Natural killer cell (primary cell): ENCODE measurements around the gene KIF3A. TPM values are rescaled to one million over a fixed set of nuclear protein-coding genes. Genes with fewer than 3 reads are reported as not detected.

Source experiments
- ATAC-seq, 3 donors: fragments of 150-1000 bp in 2 of 3; fragments of 200-7000 bp in 1 of 3; cut with Tn5 transposase; 1 replicate in 1 of 3; 2 replicates in 2 of 3; pipeline ENCODE4 v1.10.0; 2021; ENCODE audit warnings: mild to moderate bottlenecking in 2 of 3, moderate library complexity in 2 of 3
- DNase-seq, 2 donors: peaks; one replicate each; pipeline versions ENCODE4 v3.0.0 to v3.0.0-alpha.2; 2013 to 2021; ENCODE audit warnings: mixed read lengths in 1 of 2
- H3K27ac ChIP-seq: one replicate; pipeline ENCODE4 v1.5.1; 2013; ENCODE audit warnings: mild to moderate bottlenecking, low read length
- H3K27me3 ChIP-seq: one replicate; pipeline ENCODE4 v1.6.1; 2013; ENCODE audit warnings: low read length; ENCODE audit not compliant: control insufficient read depth, insufficient read depth
- H3K36me3 ChIP-seq: one replicate; pipeline ENCODE4 v1.6.1; 2013; ENCODE audit warnings: low read length; ENCODE audit not compliant: control insufficient read depth, insufficient read depth
- H3K4me1 ChIP-seq: one replicate; pipeline ENCODE4 v1.6.1; 2013; ENCODE audit warnings: low read length; ENCODE audit not compliant: control insufficient read depth, insufficient read depth
- H3K4me3 ChIP-seq: one replicate; pipeline ENCODE4 v1.5.1; 2013; ENCODE audit warnings: low read length
- H3K9me3 ChIP-seq: one replicate; pipeline ENCODE4 v1.6.1; 2013; ENCODE audit warnings: low read length; ENCODE audit not compliant: control insufficient read depth, insufficient read depth
- H3K27ac Mint-ChIP-seq, 2 donors: one replicate each; pipeline ENCODE4 v1.8.0; 2022; ENCODE audit warnings: mild to moderate bottlenecking in 2 of 2, mixed read lengths in 2 of 2, moderate library complexity in 1 of 2
- H3K27me3 Mint-ChIP-seq, 2 donors: one replicate each; pipeline ENCODE4 v1.8.0; 2022; ENCODE audit warnings: low read depth in 2 of 2, mixed read lengths in 2 of 2
- H3K36me3 Mint-ChIP-seq: one replicate; pipeline ENCODE4 v1.8.0; 2022; ENCODE audit warnings: mixed read lengths
- H3K4me1 Mint-ChIP-seq, 2 donors: one replicate each; pipeline ENCODE4 v1.8.0; 2022; ENCODE audit warnings: mixed read lengths in 2 of 2
- H3K4me3 Mint-ChIP-seq: one replicate; pipeline ENCODE4 v1.8.0; 2022; ENCODE audit warnings: mild to moderate bottlenecking, moderate library complexity, mixed read lengths
- H3K9me3 Mint-ChIP-seq, 2 donors: one replicate each; pipeline ENCODE4 v1.8.0; 2022; ENCODE audit warnings: mixed read lengths in 2 of 2
- WGBS: methylation state at CpG from one replicate; pipeline ENCODE4 v1.1.7; 2013; ENCODE audit warnings: missing lambda C conversion rate; ENCODE audit not compliant: insufficient coverage; 5-methylcytosine and 5-hydroxymethylcytosine counted together
- intact Hi-C: fragments of 100-400 bp; cut with micrococcal nuclease; formaldehyde crosslinking; loops from one replicate; pipeline ENCODE4 v1.14.2; 2022
- total RNA-seq, 4 donors: library from RNA; stranded (reverse); fragments of 120-200 nt in 1 of 4; gene quantifications; one replicate each; pipeline versions ENCODE4 v1.2.3 to v1.2.4, GENCODE V29; 2013 to 2022
- TF ChIP-seq, protein P1 (sequence below): fragments of 200-600 bp; IDR thresholded peaks from one replicate; pipeline ENCODE4 v1.8.0; 2022; ENCODE audit warnings: antibody characterized with exemption

KIF3A gene
- total RNA-seq, 3 donors from 2014 or later (not counting 1 experiment from before 2014, with no cell fraction given) = 13.6 to 19.2 (median 18.6) TPM

DNA sequence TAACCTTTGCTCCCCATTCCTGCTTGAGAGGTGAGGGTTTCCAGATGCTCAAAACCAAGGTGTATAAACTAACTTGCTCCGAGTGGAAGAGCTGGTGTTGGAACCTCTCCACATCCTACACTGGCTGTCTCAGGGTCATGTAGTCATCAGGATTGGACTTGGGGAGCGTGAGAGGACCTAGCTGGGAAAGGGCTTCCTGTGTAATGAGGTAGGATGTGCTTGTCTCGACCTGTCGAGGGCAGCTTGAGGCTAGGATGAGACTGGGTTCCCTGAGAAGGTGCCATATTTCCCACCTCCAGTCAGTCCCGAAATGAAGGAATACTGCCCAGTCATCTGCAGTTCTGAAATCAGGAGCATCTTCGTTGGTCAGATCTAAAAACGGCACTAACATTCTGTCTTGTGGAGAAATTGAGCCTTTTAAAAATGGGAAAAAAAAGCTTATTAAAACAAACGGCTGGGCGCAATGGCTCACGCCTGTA is 11.2 kb upstream of the KIF3A start:
- Mint-ChIP-seq H3K9me3 (no peaks in the 10 kb centered on the region), H3K27me3 (peaks cover 24 to 25% of the 10 kb centered on the region in 2 donors), H3K27ac (no peak overlapping the region), H3K4me3 (peak overlapping the region; percentile 37), H3K4me1 (no peaks in the 10 kb centered on the region), H3K36me3 (no peaks in the 10 kb centered on the region)
- TF ChIP-seq, protein P1, sequence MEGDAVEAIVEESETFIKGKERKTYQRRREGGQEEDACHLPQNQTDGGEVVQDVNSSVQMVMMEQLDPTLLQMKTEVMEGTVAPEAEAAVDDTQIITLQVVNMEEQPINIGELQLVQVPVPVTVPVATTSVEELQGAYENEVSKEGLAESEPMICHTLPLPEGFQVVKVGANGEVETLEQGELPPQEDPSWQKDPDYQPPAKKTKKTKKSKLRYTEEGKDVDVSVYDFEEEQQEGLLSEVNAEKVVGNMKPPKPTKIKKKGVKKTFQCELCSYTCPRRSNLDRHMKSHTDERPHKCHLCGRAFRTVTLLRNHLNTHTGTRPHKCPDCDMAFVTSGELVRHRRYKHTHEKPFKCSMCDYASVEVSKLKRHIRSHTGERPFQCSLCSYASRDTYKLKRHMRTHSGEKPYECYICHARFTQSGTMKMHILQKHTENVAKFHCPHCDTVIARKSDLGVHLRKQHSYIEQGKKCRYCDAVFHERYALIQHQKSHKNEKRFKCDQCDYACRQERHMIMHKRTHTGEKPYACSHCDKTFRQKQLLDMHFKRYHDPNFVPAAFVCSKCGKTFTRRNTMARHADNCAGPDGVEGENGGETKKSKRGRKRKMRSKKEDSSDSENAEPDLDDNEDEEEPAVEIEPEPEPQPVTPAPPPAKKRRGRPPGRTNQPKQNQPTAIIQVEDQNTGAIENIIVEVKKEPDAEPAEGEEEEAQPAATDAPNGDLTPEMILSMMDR = no peak
- Histone ChIP-seq H3K36me3 (no peaks in the 10 kb centered on the region), H3K4me1 (peaks cover 9% of the 10 kb centered on the region), H3K27ac (no peak overlapping the region), H3K27me3 (peaks cover 16% of the 10 kb centered on the region), H3K4me3 (no peak overlapping the region), H3K9me3 (no peaks in the 10 kb centered on the region)
- DNase-seq = no peak
- intact Hi-C loops = no loop called here
- 94% methylated on average over 10 of the region's 10 CpGs for WGBS
- ATAC-seq = no peak

- no peak overlapping the region for H3K27ac Mint-ChIP-seq
- peak in 1 of 2 donors; percentile 76 for DNase-seq
These were observed 10.5 kb upstream of the KIF3A start for GRCh38 chr5:132747616-132748440.

DNA sequence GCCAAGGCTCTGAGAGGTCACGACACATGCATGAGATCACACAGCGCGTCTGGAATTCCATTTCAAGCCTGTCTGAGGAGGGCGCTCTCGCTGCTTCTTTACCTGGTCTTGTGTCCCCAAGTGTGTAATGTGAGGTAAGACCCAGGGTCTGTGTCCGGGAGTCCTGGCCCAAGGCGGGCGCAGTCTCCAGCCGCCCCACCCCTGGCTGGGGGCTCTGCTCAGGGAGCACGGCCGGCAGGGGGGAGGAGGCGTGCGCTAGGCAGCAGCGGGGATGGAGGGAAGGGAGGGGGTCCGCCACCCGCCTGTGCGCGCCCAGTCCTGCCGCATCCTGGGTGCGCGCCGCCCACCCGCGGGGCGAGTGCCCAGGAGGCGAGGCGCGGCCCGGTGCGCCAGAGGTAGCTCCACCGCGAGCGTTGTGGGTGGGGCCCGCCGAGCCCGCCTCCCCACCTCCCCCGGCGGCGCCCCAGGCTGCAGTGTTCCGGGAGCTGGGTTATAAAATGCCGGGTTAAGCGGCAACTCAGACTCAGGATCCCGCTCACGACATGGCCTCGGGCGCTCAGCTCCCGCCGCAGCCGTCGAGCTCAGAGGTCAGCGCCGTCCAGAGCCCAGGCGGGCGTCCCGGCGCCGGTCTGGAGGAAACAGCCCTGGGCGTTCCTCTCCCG is 9.7 kb upstream of the KIF3A start, which contains the start of gene CCNI2:
Gene CCNI2 (plus strand): TSS at position 473 of the 662 bp plus-strand sequence. CDS start 70 bp downstream, at position 543.
- H3K4me3 Mint-ChIP-seq = peak within 1 kb of the TSS; percentile 82
- peaks cover 23% of the 10 kb centered on the region for H3K27me3 ChIP-seq
- H3K4me1 Mint-ChIP-seq = no peaks in the 10 kb centered on the region
- no peaks in the 10 kb centered on the region for H3K9me3 ChIP-seq
- H3K4me3 ChIP-seq = peak within 1 kb of the TSS; percentile 40
- no peaks in the 10 kb centered on the region for H3K9me3 Mint-ChIP-seq
- no peaks in the 10 kb centered on the region for H3K36me3 Mint-ChIP-seq
- no peaks in the 10 kb centered on the region for H3K36me3 ChIP-seq
- no peak within 1 kb of the TSS for H3K27ac Mint-ChIP-seq
- peak; percentile 29 to 82 for DNase-seq
- peak; percentile 70 to 79 (median 78) for ATAC-seq
- H3K27ac ChIP-seq = no peak within 1 kb of the TSS
- WGBS = 2% methylated on average over 59 of the region's 59 CpGs
- TF ChIP-seq, protein P1 = no peak
- H3K4me1 ChIP-seq = peaks cover 9% of the 10 kb centered on the region
- intact Hi-C loops = no loop called here
- peaks cover 33 to 34% of the 10 kb centered on the region in 2 donors for H3K27me3 Mint-ChIP-seq

More at GRCh38 chr5:132747616-132748440, 10.5 kb upstream of the KIF3A start:
- ATAC-seq = peak in 2 of 3 donors; percentile 32 to 49
- Histone ChIP-seq H3K36me3 (no peaks in the 10 kb centered on the region), H3K9me3 (no peaks in the 10 kb centered on the region), H3K27me3 (peaks cover 20% of the 10 kb centered on the region), H3K27ac (no peak overlapping the region), H3K4me3 (peak overlapping the region; percentile 40), H3K4me1 (peaks cover 9% of the 10 kb centered on the region)
- Mint-ChIP-seq H3K9me3 (no peaks in the 10 kb centered on the region), H3K27me3 (peaks cover 30 to 31% of the 10 kb centered on the region in 2 donors), H3K36me3 (no peaks in the 10 kb centered on the region), H3K4me3 (peak overlapping the region; percentile 37), H3K4me1 (no peaks in the 10 kb centered on the region)
- TF ChIP-seq, protein P1 = no peak
- WGBS = 37% methylated on average over 76 of the region's 76 CpGs
- intact Hi-C loops = no loop called here
